GM19043 (cell line): Measurements from ENCODE around the gene TMEM174.

Experiments
- ATAC-seq: cut with Tn5 transposase; IDR thresholded peaks from one replicate; pipeline ENCODE4 v1.9.1; 2021; ENCODE audit warnings: low read depth; ENCODE audit not compliant: unreplicated experiment

The TMEM174 gene

GRCh38 chr5:73152411-73153388, 20.3 kb upstream of the TMEM174 start:
- ATAC-seq: no peak

- ATAC-seq: no peak
Observed at GRCh38 chr5:73153513-73153912, 19.5 kb upstream of the TMEM174 start.

- no peak for ATAC-seq
Observed at GRCh38 chr5:73154208-73155006, 18.6 kb upstream of the TMEM174 start.

GRCh38 chr5:73155271-73156222, 17.4 kb upstream of the TMEM174 start:
- ATAC-seq: no peak

GRCh38 chr5:73157414-73158303, 15.3 kb upstream of the TMEM174 start:
- ATAC-seq: no peak

GRCh38 chr5:73158313-73158712, 14.7 kb upstream of the TMEM174 start:
- ATAC-seq: no peak

- peak; percentile 79 for ATAC-seq
Observed at GRCh38 chr5:73160239-73160671, 12.7 kb upstream of the TMEM174 start.

- no peak for ATAC-seq
Observed at GRCh38 chr5:73170522-73170921, 2.5 kb upstream of the TMEM174 start.

GRCh38 chr5:73171495-73171894, 1.5 kb upstream of the TMEM174 start:
- no peak for ATAC-seq

GRCh38 chr5:73174100-73174815, 1.3 kb downstream of the TMEM174 start:
- ATAC-seq: no peak

GRCh38 chr5:73176250-73176649, 3.3 kb downstream of the TMEM174 start:
- no peak for ATAC-seq

GRCh38 chr5:73178265-73178664, 5.3 kb downstream of the TMEM174 start:
- ATAC-seq: no peak

GRCh38 chr5:73179730-73180129, 6.7 kb downstream of the TMEM174 start:
- ATAC-seq: no peak

- no peak for ATAC-seq
Observed at GRCh38 chr5:73180566-73180965, 7.6 kb downstream of the TMEM174 start.

GRCh38 chr5:73182307-73182706, 9.3 kb downstream of the TMEM174 start:
- ATAC-seq: no peak

GRCh38 chr5:73183000-73183399, 10.0 kb downstream of the TMEM174 start:
- no peak for ATAC-seq

- no peak for ATAC-seq
Observed at GRCh38 chr5:73183481-73183891, 10.5 kb downstream of the TMEM174 start.

- ATAC-seq: no peak
Observed at GRCh38 chr5:73186976-73187375, 14.0 kb downstream of the TMEM174 start.
